ENCODE results near the gene CNST. TPM values are rescaled to one million over a fixed set of nuclear protein-coding genes. Genes with fewer than 3 reads are reported as not detected.

CNST gene
- total RNA-seq, 2 donors from 2014 or later: 17.0 to 18.3 TPM

DNA sequence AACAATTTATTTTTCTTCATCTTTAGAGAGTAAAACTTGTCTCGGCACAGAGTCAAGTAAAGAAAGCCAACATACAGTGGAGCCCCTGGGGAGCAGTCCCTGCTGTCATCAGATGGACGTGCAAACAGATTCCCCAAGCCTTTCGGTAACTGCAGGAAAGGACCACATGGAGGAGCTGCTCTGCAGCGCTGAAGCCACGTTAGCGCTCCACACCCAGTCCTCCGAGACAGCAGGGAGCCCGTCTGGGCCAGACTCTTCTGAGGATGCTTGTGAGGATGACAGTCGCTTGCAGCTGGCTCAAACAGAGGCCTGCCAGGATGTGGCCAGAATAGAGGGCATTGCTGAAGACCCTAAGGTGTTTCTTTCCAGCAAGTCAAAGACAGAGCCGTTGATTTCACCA, 80.9 kb downstream of the CNST start:
- ATAC-seq (peak; percentile 93 to 95), DNase-seq (peak; percentile 63)
- intact Hi-C loops (cut with DNase I): loop anchor here in 1 of 2 donors (5.0 kb wide), 2 partner anchors 50 to 80 kb away; partner anchors contain the start of genes CNST and TFB2M

DNA sequence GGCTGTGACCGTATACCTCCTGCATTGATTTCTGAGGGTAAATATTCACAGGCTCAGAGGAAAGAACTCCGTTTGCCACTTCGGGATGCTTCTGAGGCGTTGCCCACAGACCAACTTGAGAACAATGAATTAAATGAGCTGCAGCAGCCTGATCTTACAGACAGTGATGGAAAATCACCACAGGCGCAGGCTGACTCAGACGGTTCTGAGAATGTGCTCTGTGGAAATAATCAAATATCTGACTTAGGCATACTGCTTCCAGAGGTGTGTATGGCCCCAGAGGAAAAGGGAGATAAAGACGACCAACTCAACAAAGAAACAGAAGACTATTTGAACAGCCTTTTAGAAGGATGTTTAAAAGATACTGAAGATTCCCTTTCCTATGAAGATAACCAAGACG, 81.3 kb downstream of the CNST start:
- intact Hi-C loops (cut with DNase I): loop anchor here in 1 of 2 donors (5.0 kb wide), 2 partner anchors 50 to 80 kb away; partner anchors contain the start of genes CNST and TFB2M
- no peak for DNase-seq
- ATAC-seq: peak; percentile 19 to 68

DNA sequence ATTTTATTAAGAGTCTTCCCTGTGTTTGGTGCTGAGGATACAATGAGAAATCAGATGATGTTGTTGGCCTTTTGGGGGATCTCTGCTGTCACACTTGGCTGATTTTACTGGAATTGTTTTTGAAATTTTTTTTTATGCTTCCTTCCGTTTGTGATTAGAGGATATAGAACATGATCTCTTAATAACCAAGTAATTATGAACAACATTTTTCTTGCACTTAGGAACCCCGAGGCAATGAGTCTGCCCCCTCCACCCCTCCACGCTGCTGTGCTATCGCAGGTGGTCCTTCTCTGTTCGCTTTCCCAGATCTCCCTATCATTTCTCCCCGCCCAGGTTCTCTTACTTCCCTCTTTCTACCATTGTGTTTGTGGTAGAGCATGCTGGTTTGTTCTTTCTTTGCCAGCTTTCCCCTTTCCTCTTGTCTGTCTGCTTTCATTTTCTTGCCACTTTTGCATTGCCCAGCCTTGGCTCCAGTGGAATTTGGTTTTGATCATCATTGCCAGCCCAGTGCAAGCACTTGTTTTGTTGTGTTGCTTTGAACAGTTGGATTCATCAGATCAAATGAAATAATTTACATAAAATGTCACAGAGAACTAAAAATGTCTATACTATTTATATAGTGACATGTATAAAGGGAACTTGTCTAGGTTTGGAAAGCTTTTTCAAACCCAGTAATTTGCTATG, 84.9 kb downstream of the CNST start:
- no peak for DNase-seq
- intact Hi-C loops (cut with DNase I): no loop called here
- no peak for ATAC-seq

- ATAC-seq (no peak), DNase-seq (no peak)
- intact Hi-C loops (cut with DNase I): no loop called here
Observed at GRCh38 chr1:246658567-246658966, 92.3 kb downstream of the CNST start.

- DNase-seq (no peak), ATAC-seq (no peak)
- intact Hi-C loops (cut with DNase I): no loop called here
Observed at GRCh38 chr1:246659594-246660140, 93.4 kb downstream of the CNST start.

DNA sequence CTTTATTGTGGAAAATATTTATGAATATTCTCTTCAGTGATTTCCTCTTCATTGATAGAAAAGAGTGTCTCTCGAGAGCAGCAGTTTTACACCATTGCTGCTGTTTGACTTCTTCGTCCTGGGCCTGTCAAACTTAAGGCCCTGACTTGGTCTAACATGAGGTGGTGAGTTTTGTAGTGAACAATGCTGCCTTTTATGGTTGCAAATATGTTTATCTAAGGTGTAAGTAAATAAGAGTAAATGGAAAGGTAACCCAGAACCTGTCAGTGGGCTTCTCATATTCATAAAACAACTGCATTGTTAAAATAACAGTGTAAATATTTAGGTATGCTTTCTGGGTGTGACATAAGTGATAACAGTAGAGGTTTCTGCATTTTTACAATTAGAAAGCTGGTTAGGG, 95.2 kb downstream of the CNST start:
- ATAC-seq: no peak
- DNase-seq: no peak
- intact Hi-C loops (cut with DNase I): no loop called here

- no peak for ATAC-seq
- intact Hi-C loops (cut with DNase I): no loop called here
Observed at GRCh38 chr1:246667773-246668172, 101.5 kb downstream of the CNST start.

DNA sequence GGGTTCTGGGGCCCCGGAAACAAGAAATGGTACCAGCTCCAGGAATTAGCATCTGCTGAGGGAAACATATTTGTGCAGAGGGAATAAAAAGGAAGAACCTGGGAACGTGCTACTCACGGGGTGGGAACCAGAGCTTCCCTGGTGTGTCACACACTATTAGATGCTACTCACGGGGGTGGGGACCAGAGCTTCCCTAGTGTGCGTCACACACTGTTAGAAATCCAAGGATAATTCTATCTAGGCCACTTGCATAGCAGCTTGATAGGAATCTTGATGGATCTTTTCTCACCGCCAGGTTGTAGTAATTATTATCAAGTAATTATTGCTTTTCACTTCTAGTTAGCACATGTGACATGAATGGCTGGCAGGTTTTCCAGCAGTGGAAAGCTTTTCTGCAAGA, 103.4 kb downstream of the CNST start:
- intact Hi-C loops (cut with DNase I): no loop called here
- no peak for DNase-seq
- no peak for ATAC-seq

More at GRCh38 chr1:246667773-246668172, 101.5 kb downstream of the CNST start:
- no peak for DNase-seq

DNA sequence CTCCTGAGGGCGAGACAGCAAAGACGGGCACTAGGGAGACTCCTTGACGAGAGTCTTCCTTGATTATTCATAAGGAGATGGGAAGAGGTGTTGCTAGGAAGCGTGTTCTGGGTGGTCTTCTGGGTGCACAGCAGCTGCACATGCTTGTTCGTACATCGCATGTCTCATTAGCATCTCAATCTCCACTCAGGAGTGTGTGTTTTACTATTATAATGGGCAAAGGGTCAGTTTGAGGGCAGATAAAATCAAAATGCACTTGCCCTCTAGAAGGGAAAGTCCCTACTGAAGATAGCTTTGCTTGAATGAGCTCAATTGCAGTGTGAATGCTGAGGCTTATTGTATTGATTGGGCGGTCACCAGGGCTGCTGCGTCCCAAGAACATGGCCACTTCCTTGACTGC, 107.8 kb downstream of the CNST start:
- ATAC-seq (no peak), DNase-seq (no peak)
- intact Hi-C loops (cut with DNase I): no loop called here

- DNase-seq: no peak
- intact Hi-C loops (cut with DNase I): no loop called here
- no peak for ATAC-seq
Observed at GRCh38 chr1:246677842-246678241, 111.6 kb downstream of the CNST start.

DNA sequence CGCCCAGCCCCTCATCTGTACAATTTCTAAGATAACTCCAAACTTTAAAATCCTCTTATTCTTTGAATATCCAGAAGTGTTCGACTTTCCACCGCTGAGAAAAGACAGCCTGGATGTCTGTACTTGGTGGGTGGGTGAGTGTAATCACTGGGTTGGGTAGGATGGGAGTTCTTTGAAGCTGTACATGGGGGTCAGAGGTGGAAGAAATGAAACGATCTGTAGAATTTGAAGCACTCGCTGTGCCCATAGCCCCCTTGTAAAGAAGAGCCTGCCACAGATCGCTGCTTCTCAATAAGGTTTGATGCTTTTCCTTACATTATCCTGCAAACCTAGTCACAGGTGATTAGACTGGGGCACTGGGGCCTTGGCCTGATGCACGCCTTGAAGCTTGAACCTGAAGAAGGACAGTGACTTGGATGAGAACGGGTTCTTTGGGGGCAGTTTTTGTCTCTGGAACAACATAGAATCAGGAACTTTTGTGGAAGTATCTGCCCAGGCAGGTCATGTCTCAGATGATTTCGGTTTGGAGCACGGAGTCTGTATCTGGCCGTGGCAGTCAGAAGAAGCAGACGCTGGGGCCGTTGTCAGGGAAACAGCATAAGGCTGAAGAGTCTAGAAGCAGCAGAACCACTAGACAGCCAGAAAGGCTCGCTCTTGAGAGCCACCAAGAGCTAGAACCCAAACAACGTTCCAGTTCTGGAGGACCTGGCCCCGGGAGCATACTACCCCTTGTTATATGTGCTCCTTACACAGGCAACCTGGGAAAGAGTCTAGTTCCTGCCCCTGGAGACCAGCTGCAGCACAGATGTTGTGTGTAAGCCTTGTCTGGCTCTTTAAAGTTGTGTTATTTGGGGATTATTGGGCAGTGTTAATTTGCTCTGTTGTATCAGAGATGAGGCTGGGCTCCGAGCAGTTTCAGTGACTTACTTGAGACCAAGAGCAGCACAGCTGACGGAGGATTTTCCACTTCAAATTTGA, 112.8 kb downstream of the CNST start:
- peak; percentile 37 to 43 for ATAC-seq
- no peak for DNase-seq
- intact Hi-C loops (cut with DNase I): no loop called here

DNA sequence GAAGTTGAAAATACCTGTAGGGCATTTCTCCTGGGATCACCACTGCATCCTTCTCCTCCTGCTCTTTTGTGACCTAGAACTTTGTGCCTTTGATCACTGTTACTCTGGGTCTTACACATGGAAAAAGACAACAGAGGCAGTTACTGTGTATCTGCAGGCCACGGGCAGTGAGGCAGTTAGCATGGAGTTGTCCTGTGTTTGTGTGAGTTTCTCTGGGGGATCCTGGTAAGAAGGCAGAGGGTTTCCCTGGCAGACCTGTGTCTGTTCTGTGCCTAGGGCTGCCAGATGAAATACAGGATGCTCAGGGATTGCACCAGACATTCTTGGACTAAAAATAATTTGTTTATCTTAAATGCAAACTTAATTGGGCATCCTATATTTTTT, 113.5 kb downstream of the CNST start:
- no peak for ATAC-seq
- no peak for DNase-seq
- intact Hi-C loops (cut with DNase I): no loop called here

GRCh38 chr1:246680190-246680589, 113.9 kb downstream of the CNST start:
- ATAC-seq: no peak
- DNase-seq: no peak
- intact Hi-C loops (cut with DNase I): no loop called here

GRCh38 chr1:246680696-246681130, 114.5 kb downstream of the CNST start:
- intact Hi-C loops (cut with DNase I): no loop called here
- DNase-seq (no peak), ATAC-seq (peak in 1 of 2 donors; percentile 57)

DNA sequence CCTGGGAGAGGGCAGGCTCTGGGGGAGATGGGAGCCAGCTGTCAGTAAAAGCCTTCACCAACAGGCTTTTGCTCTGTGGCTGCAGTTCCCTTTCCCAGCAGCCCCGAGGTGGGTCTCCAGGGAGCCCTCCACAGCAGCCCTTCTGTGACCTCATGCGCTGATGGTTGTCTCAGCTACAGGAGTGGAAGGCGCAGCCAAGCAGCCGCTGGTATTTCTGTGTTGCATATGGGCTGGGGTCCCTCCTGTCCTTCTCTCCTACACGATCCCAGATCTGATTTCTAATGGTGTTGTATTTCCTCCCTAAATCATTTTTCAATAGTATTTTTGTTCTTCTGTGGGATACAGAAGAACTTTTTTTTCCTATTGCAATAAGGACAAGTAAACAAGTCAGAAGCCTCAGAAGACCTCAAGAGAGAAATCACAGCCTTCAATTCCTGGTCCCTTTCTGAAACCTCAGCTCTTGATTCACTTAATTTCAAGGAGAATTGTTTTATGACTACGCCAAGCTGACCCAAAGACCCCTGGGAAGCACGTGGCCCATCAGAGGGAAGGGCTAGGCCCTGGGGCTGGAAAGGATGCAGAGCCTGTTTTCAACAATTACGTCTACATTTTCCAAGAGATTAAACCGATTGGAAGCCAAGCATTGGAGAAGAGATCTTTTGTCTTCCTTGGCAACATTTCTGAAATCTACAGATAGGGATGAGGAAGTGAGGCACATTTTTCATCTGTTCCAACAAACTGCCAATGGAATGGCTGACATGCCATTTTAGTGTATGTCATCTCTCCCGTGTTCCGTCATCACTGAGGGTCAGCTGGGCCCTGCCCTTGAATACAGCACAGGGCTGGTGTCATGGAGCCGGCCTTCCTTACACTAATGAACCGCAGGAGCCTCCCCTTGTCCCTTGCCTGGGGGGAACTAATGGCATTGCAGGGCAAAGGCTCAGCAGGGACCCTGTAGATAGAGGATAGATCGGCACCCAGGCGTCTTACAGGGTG, 115.9 kb downstream of the CNST start:
- intact Hi-C loops (cut with DNase I): no loop called here
- DNase-seq (peak; percentile 46), ATAC-seq (peak; percentile 74 to 82)

DNA sequence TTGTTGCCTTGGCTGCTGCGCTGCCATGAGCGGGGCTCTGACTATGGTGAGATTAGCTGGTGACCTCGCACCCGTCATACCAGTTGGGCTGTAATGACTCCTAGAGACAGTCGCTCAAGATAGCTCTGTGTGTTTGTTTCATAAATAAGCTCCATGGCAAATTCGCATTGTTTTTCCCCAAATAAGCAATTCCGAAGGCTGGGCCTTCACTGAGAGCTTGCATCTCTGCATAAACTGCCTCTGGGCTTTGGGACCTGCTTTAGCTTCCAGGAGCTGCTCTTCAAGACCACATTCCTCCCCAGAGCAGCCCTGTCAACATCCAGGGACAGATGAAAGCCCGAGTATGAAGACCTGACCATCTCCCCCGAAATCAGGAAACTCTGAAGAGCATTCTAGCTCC, 117.3 kb downstream of the CNST start:
- no peak for ATAC-seq
- DNase-seq: no peak
- intact Hi-C loops (cut with DNase I): no loop called here

DNA sequence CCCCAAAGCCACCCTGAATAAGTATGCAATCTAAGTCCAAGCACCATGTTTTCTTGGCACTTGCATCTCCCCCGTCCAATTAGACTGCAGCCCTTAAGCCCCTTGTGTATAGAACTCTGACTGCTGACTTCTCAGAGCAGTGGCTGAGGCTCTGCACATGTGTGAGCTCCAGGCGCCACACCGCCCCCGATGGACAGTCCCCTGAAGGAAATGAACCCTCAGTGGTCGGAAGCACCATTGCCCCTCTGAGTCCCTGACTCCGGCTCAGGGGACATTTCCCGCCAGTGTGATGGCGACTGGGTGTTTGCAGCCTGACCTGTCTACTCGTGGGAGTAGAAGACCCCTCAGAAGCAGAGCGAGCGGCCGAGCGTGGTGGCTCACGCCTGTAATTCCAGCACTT, 120.7 kb downstream of the CNST start:
- no peak for ATAC-seq

DNA sequence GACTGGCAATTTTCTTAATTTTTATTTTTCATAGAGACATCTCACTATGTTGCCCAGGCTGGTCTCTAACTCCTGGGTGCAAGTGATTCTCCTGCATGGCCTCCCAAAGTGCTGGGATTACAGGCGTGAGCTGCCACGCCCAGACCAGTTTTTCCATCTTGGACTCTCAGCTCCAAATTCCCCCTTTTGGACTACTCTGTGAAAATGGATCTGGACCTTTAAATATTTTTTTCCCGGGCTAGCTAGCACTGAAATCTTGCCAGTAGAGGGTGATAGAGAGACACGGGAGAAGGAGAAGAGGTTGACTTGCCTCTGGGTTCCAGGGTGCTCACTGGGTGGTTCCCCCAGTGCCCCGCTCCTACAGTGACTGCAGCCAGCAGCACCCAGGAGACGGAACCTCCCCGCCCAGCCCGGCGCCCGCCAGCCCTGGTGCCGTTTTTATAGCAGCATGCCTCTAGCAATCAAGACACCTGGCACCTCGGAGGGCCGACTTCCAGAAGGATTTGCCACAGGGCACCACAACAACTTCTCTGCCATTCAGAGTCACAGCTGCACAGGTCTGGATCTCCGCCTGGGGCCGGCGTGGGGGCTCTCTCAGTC, 123.3 kb downstream of the CNST start:
- DNase-seq: peak; percentile 49
- peak; percentile 91 to 94 for ATAC-seq
- intact Hi-C loops (cut with DNase I): loop anchor here in 1 of 2 donors (10.0 kb wide), 1 partner anchor 125 kb away; the partner anchor contains the start of genes CNST and TFB2M

More for the DNA sequence above, 120.7 kb downstream of the CNST start:
- DNase-seq: no peak
- intact Hi-C loops (cut with DNase I): no loop called here
